GM21515 (cell line): Measurements from ENCODE around the gene HSD17B1.
"Not testable (repeated sequence)": the region's sequence is repeated elsewhere in the genome, so short reads cannot be mapped to it uniquely, and the experiment has no call there.

ENCODE experiments used
- ATAC-seq: cut with Tn5 transposase; IDR thresholded peaks from one replicate; pipeline ENCODE4 v1.9.1; 2021; ENCODE audit not compliant: unreplicated experiment

HSD17B1 gene, protein sequence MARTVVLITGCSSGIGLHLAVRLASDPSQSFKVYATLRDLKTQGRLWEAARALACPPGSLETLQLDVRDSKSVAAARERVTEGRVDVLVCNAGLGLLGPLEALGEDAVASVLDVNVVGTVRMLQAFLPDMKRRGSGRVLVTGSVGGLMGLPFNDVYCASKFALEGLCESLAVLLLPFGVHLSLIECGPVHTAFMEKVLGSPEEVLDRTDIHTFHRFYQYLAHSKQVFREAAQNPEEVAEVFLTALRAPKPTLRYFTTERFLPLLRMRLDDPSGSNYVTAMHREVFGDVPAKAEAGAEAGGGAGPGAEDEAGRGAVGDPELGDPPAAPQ

GRCh38 chr17:42552736-42553135, at the start of gene HSD17B1:
HSD17B1 (plus strand) TSS chr17:42552923; CDS start chr17:42552934, 11 bp downstream.
- ATAC-seq = not testable (repeated sequence)

DNA sequence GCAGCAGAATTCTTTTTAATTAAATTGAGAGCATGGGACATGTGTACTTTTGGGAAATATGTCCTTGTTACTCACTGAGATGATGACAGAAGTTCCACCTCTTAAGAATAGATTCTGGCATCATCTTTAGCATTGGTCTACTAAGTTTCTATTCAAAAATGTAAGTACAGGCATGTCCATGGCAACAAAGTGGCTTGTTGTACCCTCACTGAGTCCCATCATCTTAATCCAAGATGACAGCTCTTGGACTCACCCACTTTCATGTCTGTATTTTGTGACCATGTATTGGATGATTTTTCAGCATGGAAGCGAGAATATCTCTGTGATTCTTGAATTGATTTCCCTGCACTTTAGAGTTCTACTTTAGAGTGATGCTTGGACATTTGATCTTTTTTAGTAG, 49.8 kb upstream of the HSD17B1 start:
- ATAC-seq = no peak

- ATAC-seq = no peak
Observed at GRCh38 chr17:42507671-42508070, 45.1 kb upstream of the HSD17B1 start.

DNA sequence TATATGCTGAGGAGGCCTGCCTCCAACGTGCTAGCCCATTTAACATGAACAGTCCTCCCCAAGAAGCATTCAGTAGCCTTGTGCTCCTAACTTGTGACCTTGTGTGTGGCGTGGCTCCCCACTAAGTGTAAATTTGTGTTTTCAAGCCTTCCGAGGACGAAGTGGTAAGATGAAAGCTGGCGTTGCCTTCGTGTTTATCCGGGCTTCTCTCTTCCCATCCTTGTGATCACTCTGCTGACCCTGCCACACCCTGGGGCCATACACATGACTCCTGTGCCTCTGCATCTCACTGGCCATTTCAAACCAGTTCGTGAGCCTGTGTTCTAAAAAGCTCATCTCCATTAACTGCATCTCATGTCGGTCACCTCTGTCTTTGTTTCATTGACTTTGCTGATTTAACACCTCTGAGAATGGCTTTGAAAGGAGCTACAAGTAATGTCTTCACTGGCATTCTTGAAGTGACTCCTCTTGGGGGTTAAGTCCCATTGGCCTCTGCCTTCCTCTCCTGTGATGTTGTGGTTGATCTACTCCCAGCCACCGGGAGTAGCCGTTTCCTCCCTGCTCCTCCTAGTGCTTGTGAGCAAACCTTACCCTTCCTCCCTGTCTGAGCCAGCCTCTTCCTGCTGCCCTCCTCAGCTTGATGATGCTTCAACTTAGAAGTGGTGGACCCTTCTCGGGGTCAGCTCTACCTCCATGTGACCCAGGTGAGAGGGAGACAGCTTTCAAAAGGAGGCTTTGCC, 44.1 kb upstream of the HSD17B1 start:
- ATAC-seq = no peak

DNA sequence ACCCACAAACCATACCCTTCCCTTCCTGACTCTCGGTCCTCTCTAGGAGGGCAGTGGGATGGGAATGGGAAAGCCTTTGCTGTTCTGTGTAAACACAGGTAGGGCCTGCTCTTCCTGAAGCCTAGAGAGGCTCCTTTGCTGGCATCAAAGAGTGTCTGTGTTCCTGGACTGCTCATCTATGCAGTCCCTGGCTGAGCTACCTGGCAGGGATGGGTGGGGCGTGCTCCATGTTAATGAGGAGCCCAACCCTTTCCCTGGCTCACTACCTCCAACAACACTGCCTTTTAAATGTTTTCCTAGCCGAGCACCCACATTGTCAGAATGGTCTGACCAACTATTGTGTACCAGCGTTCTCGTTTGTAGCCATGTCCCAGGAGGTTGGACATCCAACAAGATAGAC, 43.3 kb upstream of the HSD17B1 start:
- no peak for ATAC-seq

DNA sequence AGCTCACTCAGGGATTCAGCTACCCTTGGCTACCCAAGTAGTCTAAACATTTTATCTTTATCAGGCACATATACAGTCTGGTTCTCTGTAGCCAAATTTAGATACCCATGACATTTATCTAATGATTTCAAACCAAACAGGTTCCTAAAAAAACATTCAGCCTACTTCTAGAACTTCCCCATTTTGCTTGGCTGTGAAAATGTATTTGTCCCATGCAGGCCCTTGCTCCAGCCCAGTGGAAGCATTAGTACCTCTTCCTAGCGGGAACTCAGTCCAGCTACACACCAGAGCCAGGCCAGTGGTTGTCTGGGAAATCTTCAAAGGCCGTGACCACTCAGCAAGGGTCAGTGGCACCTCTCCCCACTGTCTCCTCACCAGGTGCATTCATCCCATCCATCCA, 42.9 kb upstream of the HSD17B1 start:
- no peak for ATAC-seq

DNA sequence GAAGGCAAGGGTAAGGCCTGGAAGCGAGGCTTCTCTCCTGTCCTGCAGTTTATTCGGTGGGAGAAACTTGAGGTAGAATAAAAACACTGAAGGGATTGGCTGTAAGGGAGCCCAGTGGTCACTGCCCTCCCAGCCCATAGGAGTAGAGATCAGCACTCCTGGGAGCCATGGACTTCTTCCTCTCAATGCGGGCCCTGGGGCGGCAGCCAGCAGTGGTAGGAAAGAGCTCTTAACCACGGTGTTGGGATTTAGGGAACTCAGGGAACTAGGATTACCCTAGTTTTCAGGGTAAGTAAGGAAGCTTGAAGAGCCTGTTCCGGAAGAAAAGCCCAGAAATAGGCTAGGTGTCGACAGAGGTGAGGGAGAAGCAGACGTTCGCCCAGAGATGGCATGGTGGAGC, 40.5 kb upstream of the HSD17B1 start:
- no peak for ATAC-seq

DNA sequence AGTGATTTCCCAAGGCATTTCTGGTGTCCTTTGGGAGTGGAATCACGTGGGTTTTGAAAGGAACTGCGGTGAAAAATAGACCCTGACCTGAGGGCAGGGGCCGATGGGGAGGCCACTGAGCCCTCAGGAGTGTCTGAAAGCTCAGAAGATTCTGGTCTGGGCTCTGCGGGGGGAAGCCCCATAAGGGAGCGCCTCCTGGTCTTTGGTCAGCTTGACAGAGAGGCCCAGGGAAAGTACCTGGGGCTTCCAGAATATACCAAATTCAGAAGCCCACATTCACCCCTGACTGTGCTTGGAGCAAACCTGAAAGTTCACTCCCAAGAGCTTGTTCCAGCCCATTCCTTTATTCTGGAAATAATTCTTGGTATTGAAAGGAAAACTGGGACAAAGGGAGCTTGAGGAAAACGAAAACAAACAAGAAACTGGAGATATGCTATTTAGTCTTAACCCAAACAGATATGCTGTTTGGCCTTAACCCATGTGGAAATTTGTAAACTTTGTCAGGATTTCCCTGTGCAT, 39.9 kb upstream of the HSD17B1 start:
- no peak for ATAC-seq

DNA sequence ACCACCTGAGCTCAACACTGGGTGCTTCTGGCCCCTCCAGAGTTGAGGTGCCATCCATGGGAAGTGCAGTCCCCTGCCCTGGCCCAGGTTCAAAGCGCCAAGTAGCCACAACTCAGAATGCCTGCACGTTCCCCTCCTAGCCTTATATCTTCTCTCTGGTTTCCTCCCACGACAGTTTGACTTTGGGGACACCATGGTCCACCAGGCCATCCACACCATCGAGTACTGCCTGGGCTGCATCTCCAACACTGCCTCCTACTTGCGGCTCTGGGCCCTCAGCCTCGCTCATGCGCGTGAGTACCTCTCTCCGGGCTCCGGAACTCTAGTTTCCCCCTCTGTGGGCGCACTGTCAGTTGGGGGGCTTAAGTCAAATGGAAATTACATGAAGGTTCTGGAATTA, 39.0 kb upstream of the HSD17B1 start:
- ATAC-seq = no peak

DNA sequence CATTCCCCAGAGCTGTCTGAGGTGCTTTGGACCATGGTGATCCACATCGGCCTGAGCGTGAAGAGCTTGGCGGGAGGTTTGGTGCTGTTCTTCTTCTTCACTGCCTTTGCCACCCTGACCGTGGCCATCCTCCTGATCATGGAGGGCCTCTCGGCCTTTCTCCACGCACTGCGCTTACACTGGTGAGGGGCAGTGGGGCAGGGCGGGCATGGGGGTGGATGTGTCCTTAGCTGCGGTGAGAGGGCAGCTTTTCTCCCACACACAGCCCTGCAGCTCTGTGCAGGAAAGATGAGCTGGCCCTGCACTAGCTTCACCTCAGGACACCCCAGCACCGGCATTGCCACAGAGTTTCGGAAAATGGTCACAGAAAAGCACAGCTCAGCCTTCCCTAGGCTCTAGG, 38.4 kb upstream of the HSD17B1 start:
- no peak for ATAC-seq

- ATAC-seq = no peak
Observed at GRCh38 chr17:42514867-42515266, 37.9 kb upstream of the HSD17B1 start.

GRCh38 chr17:42517516-42517915, 35.2 kb upstream of the HSD17B1 start:
- ATAC-seq = no peak

DNA sequence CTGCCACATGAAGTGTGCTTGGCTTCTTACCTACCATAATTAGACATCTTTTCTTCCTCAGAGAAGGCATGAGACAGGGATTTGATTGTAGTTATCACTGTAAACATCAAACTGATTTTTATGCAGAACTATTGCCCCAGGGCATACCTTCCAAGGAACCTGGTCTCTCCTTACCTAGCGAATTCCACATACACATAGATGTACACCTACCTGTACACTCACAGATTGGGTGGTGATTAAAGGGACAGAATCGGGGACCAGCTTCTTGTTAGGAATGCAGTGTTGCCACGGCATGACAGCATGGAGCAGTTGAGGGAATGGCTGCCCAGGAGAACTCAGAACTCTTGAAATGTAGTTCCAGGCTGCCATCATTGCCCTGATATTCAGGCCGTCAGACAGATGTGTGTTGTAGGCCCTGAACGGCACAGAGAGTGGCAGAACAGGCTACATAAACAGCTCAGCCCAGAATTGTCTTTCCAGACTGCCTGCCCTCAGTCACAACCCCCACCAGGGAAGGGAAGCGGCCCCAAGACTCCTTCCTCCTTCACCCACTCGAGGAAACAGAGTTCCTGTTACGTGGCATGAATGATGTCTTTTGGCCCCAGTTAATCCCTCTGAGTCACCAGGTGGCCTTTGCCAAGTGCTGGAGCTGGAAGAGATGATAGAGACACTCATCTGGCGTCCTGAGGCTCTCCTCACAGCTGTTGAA, 34.5 kb upstream of the HSD17B1 start:
- no peak for ATAC-seq

GRCh38 chr17:42518755-42519545, 33.8 kb upstream of the HSD17B1 start:
- ATAC-seq = no peak

DNA sequence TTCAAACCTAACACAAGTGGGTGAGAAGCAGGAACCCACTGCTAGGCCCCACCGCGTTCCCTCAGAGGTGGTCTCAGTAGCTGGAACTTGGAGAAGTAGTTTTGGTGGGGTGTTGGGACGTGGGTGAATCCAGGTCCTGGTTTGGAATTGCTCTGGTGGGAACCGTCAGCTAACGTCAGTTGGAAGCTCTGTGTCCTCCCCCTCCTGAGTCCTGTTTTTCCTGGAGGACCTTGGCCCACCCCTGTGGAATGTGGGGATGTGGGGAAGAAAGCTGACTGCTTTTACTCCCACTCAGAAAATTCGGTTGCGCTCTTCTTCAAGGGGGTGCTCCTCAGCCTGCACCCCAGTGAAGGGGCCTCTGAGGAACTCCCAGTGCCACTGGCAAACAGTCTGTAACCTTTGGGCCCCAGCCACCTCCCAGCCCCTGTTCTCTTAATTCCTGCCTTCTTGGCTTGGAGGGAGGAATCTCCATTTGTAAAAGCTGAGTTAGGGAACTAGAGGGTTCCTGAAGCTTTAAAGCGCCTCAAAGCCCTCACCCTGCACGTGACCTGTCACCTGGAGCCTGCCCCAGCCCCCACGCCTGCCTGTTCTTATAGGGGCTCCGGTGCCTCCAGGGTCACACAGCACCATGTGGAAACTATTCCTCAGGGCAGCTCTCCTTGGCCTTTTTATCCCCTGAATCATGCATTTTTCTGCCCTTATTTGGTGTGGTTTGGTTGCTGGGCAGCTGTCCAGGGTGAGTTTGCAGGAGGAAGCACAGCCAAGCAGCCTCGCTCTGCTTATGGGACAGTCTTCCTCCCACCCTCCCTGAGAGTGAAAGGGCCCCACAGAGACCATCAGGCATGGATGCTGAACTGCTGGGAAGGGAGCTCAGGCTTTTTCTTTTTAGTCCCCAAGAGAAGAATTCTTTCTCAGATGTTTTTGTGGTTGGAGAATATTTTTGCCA, 32.9 kb upstream of the HSD17B1 start:
- no peak for ATAC-seq

DNA sequence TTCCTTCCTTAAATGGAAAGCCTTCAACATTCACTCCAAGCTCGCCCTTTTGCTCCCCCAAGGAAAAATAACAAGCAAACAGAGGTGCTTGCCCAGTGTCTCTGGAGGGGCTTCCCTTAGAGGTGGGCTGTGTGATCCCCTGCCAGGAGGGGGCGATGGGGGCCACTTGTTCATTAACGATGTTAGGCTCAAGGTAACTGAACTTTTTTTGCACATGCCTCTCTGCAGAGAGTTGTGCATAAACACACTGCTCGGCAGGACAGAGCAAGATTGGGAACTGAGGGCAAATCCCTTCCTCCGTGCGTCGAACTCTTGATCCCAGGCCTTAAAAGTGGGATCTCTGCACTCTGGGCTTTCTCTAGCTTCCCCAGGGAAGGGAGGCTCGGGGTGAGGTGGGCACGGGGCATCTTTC, 32.2 kb upstream of the HSD17B1 start:
- no peak for ATAC-seq

DNA sequence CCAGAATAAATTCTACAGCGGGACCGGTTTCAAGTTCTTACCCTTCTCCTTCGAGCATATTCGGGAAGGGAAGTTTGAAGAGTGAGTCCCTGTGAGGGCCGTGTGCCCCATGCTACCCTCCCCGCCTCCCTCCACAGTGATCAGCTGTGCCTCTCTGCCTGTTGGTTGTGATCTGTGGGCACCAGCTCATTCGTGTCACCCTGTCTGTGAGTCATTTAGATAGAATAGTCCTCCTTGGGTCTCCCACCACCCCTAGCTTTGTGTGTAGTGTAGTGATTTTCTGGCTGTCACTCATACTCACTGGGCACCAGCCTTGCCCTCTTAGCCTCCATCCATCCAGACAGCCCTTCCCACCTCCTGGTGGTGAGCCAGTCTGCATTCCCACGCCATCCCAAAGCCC, 31.7 kb upstream of the HSD17B1 start:
- no peak for ATAC-seq

- ATAC-seq = no peak
Observed at GRCh38 chr17:42521666-42522262, 31.0 kb upstream of the HSD17B1 start.

GRCh38 chr17:42522263-42522790, 30.4 kb upstream of the HSD17B1 start:
- ATAC-seq = no peak
